Left ventricle myocardium inferior (tissue), 1 donor: ENCODE data around the gene HIF1A. TPM values are rescaled to one million over a fixed set of nuclear protein-coding genes. Genes with fewer than 3 reads are reported as not detected.
"Not testable (repeated sequence)": the region's sequence is repeated elsewhere in the genome, so short reads cannot be mapped to it uniquely, and the experiment has no call there.

ENCODE experiments used
- DNase-seq: peaks from one replicate; pipeline ENCODE4 v3.0.0-alpha.2; 2020
- H3K27ac ChIP-seq: fragments of 200-600 bp; replicated peaks from 2 replicates; pipeline ENCODE4 v1.8.0; 2021
- H3K27me3 ChIP-seq: fragments of 200-600 bp; 2 replicates; pipeline ENCODE4 v1.8.0; 2021; ENCODE audit warnings: low read depth
- H3K36me3 ChIP-seq: fragments of 200-600 bp; 2 replicates; pipeline ENCODE4 v1.8.0; 2021
- H3K4me1 ChIP-seq: fragments of 200-600 bp; 2 replicates; pipeline ENCODE4 v1.8.0; 2021
- H3K4me3 ChIP-seq: fragments of 200-600 bp; 2 replicates; pipeline ENCODE4 v1.8.0; 2021; ENCODE audit warnings: mild to moderate bottlenecking, moderate library complexity
- H3K9me3 ChIP-seq: fragments of 200-600 bp; replicated peaks from 2 replicates; pipeline ENCODE4 v1.8.0; 2021
- intact Hi-C: fragments of 100-400 bp; cut with micrococcal nuclease; formaldehyde crosslinking; loops from one replicate; pipeline ENCODE4 v1.11.0; 2022
- total RNA-seq: library from RNA; stranded (reverse); fragmentation: NEBNext Ultra II Directional; extraction: Animal tissue kit (Norgen Biotek cat#: 25700); gene quantifications from one replicate; pipeline ENCODE4 v1.2.1, GENCODE V29; 2021
- TF ChIP-seq, protein P1 (sequence below): fragments of 200-600 bp; IDR thresholded peaks from 2 replicates; pipeline ENCODE4 v1.8.0; 2021; ENCODE audit warnings: antibody characterized with exemption, mild to moderate bottlenecking, borderline replicate concordance
- donor health status: DM: no; HTN: yes; CAD: no; lungs with severe emphysema.

The HIF1A gene
- total RNA-seq, 1 donor from 2014 or later: 49.4 TPM

DNA sequence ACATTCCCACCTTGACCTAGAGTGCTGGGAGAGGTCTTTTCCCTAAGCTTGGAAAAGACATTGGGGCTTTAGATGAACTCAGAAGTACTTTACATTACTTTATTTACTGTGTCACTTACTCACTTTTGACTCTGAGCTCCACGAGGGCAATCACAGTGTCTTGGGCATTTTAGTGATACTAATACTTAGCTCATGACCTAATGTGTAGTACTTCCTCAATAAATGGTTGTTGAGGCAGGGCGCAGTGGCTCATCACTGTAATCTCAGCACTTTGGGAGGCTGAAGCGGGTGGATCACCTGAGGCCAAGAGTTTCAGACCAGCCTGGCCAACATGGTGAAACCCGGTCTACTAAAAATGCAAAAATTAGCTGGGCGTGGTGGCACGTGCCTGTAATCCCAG lies 47.1 kb downstream of the HIF1A start:
- TF ChIP-seq, protein P1, sequence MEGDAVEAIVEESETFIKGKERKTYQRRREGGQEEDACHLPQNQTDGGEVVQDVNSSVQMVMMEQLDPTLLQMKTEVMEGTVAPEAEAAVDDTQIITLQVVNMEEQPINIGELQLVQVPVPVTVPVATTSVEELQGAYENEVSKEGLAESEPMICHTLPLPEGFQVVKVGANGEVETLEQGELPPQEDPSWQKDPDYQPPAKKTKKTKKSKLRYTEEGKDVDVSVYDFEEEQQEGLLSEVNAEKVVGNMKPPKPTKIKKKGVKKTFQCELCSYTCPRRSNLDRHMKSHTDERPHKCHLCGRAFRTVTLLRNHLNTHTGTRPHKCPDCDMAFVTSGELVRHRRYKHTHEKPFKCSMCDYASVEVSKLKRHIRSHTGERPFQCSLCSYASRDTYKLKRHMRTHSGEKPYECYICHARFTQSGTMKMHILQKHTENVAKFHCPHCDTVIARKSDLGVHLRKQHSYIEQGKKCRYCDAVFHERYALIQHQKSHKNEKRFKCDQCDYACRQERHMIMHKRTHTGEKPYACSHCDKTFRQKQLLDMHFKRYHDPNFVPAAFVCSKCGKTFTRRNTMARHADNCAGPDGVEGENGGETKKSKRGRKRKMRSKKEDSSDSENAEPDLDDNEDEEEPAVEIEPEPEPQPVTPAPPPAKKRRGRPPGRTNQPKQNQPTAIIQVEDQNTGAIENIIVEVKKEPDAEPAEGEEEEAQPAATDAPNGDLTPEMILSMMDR: no peak
- H3K27me3 ChIP-seq: no peaks in the 10 kb centered on the region
- H3K4me1 ChIP-seq: peaks cover 42% of the 10 kb centered on the region
- no peak overlapping the region for H3K4me3 ChIP-seq
- no peaks in the 10 kb centered on the region for H3K9me3 ChIP-seq
- intact Hi-C loops: no loop called here
- no peak for DNase-seq
- no peak overlapping the region for H3K27ac ChIP-seq
- peaks cover 90% of the 10 kb centered on the region for H3K36me3 ChIP-seq

DNA sequence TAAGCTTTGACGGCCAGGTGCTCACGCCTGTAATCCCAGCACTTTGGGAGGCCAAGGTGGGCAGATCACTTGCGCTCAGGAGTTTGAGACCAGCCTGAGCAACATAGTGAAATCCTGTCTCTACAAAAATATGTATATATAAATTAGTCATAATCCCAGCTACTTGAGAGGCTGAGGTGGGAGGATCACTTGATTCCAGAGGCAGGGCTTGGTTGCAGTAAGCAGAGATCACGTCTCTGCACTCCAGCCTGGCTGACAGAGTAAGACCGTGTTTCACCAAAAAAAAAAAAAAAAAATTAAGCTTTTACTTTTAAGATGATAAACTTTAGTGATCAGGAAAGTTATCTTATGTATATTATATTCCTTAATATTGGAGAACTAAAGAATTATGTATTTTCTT lies 48.9 kb downstream of the HIF1A start:
- TF ChIP-seq, protein P1: no peak
- Histone ChIP-seq H3K27ac (no peak overlapping the region), H3K4me1 (peaks cover 44% of the 10 kb centered on the region), H3K4me3 (no peak overlapping the region), H3K9me3 (no peaks in the 10 kb centered on the region), H3K27me3 (no peaks in the 10 kb centered on the region), H3K36me3 (peaks cover 78% of the 10 kb centered on the region)
- intact Hi-C loops: no loop called here
- no peak for DNase-seq

DNA sequence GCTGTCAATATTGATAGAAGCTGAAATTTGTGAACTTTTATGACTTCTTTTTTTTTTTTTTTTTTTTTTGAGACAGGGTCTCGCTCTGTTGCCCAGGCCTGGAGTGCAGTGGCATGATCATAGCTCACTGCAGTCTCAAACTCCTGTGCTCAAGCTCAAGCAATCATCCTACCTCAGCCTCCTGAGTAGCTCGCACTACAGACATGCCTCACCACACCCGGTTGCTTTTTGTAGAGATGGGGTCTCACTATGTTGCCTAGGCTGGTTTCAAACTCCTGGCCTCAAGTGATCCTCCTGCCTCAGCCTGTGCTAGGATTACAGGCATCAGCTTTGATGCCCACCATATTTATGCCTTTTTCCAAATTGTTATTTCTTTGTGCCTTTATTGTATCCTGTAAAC lies 51.0 kb downstream of the HIF1A start:
- DNase-seq, H3K4me3 ChIP-seq, H3K27me3 ChIP-seq, H3K9me3 ChIP-seq, intact Hi-C loops: not testable (repeated sequence)
- H3K36me3 ChIP-seq: peaks cover 59% of the 10 kb centered on the region
- peak overlapping the region; percentile 91 for H3K27ac ChIP-seq
- peaks cover 45% of the 10 kb centered on the region for H3K4me1 ChIP-seq

DNA sequence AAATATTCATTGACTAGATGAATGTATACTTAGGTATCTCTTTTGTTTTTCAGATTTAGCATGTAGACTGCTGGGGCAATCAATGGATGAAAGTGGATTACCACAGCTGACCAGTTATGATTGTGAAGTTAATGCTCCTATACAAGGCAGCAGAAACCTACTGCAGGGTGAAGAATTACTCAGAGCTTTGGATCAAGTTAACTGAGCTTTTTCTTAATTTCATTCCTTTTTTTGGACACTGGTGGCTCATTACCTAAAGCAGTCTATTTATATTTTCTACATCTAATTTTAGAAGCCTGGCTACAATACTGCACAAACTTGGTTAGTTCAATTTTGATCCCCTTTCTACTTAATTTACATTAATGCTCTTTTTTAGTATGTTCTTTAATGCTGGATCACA lies 51.6 kb downstream of the HIF1A start:
- no peak for DNase-seq
- Histone ChIP-seq H3K9me3 (no peaks in the 10 kb centered on the region), H3K36me3 (peaks cover 54% of the 10 kb centered on the region), H3K27ac (peak overlapping the region; percentile 91), H3K27me3 (no peaks in the 10 kb centered on the region), H3K4me3 (peak overlapping the region; percentile 70), H3K4me1 (peaks cover 51% of the 10 kb centered on the region)
- TF ChIP-seq, protein P1: no peak
- intact Hi-C loops: no loop called here

DNA sequence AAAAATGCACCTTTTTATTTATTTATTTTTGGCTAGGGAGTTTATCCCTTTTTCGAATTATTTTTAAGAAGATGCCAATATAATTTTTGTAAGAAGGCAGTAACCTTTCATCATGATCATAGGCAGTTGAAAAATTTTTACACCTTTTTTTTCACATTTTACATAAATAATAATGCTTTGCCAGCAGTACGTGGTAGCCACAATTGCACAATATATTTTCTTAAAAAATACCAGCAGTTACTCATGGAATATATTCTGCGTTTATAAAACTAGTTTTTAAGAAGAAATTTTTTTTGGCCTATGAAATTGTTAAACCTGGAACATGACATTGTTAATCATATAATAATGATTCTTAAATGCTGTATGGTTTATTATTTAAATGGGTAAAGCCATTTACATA lies 52.0 kb downstream of the HIF1A start:
- no peaks in the 10 kb centered on the region for H3K27me3 ChIP-seq
- no peaks in the 10 kb centered on the region for H3K9me3 ChIP-seq
- peak overlapping the region; percentile 70 for H3K4me3 ChIP-seq
- H3K4me1 ChIP-seq: peaks cover 55% of the 10 kb centered on the region
- no peak for DNase-seq
- peaks cover 51% of the 10 kb centered on the region for H3K36me3 ChIP-seq
- TF ChIP-seq, protein P1: no peak
- H3K27ac ChIP-seq: peak overlapping the region; percentile 91
- intact Hi-C loops: no loop called here

DNA sequence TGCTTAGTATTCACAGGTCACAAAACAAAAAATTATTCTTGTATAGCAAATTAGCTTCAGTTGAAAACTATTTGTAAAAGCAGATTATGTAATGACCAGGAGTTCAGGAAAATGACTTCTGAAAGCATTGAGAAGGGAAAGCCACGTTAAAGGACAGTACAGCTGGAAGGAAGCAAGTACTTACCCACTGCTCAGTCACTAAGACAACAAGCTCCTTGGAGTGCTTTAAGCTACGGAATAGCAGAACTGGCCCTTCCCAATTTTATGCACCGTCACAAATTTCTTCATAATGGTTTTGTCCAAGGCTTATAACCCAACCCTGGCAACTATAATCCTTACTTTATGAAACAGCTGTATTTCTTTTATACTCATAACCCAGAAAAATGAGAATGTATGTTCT lies 54.0 kb downstream of the HIF1A start:
- Histone ChIP-seq H3K27me3 (no peaks in the 10 kb centered on the region), H3K36me3 (peaks cover 32% of the 10 kb centered on the region), H3K9me3 (no peaks in the 10 kb centered on the region), H3K4me3 (peak overlapping the region; percentile 70), H3K4me1 (peaks cover 51% of the 10 kb centered on the region), H3K27ac (peak overlapping the region; percentile 91)
- intact Hi-C loops: no loop called here
- TF ChIP-seq, protein P1: no peak
- DNase-seq: no peak
